Upper lobe of right lung (tissue), 1 donor: ENCODE results near the gene IL6R. TPM values are rescaled to one million over a fixed set of nuclear protein-coding genes. Genes with fewer than 3 reads are reported as not detected.

ENCODE experiments used
- ATAC-seq: fragments of 200-7000 bp; cut with Tn5 transposase; one replicate; pipeline ENCODE4 v1.9.1; 2020; ENCODE audit warnings: mild to moderate bottlenecking, moderate library complexity
- DNase-seq: peaks from one replicate; pipeline ENCODE4 v3.0.0-alpha.2; 2020
- H3K27ac ChIP-seq: fragments of 200-600 bp; one replicate; pipeline ENCODE4 v1.8.0; 2022
- H3K27me3 ChIP-seq: fragments of 200-600 bp; one replicate; pipeline ENCODE4 v1.8.0; 2022; ENCODE audit warnings: mild to moderate bottlenecking
- H3K36me3 ChIP-seq: fragments of 200-600 bp; one replicate; pipeline ENCODE4 v1.8.0; 2022
- H3K4me1 ChIP-seq: fragments of 200-600 bp; one replicate; pipeline ENCODE4 v1.8.0; 2022
- H3K4me3 ChIP-seq: fragments of 200-600 bp; one replicate; pipeline ENCODE4 v1.8.0; 2022; ENCODE audit warnings: mild to moderate bottlenecking
- H3K9me3 ChIP-seq: fragments of 200-600 bp; one replicate; pipeline ENCODE4 v1.8.0; 2022
- intact Hi-C: fragments of 100-400 bp; cut with DNase I; formaldehyde crosslinking; loops from one replicate; pipeline ENCODE4 v1.11.0; 2022
- total RNA-seq: library from RNA; stranded (reverse); fragmentation: NEBNext Ultra II Directional; extraction: Animal tissue kit (Norgen Biotek cat#: 25700); gene quantifications from one replicate; pipeline ENCODE4 v1.2.1, GENCODE V29; 2021
- TF ChIP-seq, protein P1 (sequence below): fragments of 200-600 bp; IDR thresholded peaks from one replicate; pipeline ENCODE4 v1.8.0; 2022; ENCODE audit warnings: antibody characterized with exemption
- donor health status: DM: no; HTN: yes; CAD: no; lungs with severe emphysema.

The IL6R gene
- total RNA-seq, 1 donor from 2014 or later = 60.2 TPM

GRCh38 chr1:154408174-154408777, 3.1 kb downstream of the IL6R start:
- TF ChIP-seq, protein P1, sequence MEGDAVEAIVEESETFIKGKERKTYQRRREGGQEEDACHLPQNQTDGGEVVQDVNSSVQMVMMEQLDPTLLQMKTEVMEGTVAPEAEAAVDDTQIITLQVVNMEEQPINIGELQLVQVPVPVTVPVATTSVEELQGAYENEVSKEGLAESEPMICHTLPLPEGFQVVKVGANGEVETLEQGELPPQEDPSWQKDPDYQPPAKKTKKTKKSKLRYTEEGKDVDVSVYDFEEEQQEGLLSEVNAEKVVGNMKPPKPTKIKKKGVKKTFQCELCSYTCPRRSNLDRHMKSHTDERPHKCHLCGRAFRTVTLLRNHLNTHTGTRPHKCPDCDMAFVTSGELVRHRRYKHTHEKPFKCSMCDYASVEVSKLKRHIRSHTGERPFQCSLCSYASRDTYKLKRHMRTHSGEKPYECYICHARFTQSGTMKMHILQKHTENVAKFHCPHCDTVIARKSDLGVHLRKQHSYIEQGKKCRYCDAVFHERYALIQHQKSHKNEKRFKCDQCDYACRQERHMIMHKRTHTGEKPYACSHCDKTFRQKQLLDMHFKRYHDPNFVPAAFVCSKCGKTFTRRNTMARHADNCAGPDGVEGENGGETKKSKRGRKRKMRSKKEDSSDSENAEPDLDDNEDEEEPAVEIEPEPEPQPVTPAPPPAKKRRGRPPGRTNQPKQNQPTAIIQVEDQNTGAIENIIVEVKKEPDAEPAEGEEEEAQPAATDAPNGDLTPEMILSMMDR = no peak
- intact Hi-C loops = no loop called here
- ATAC-seq = no peak
- peak; percentile 50 for DNase-seq
- peak overlapping the region; percentile 99 for H3K27ac ChIP-seq
- H3K4me1 ChIP-seq = peaks cover 63% of the 10 kb centered on the region
- H3K36me3 ChIP-seq = no peaks in the 10 kb centered on the region
- H3K9me3 ChIP-seq = no peaks in the 10 kb centered on the region
- no peaks in the 10 kb centered on the region for H3K27me3 ChIP-seq
- peak overlapping the region; percentile 72 for H3K4me3 ChIP-seq

GRCh38 chr1:154410185-154410827, 5.2 kb downstream of the IL6R start:
- Histone ChIP-seq H3K27ac (peak overlapping the region; percentile 9), H3K9me3 (no peaks in the 10 kb centered on the region), H3K36me3 (no peaks in the 10 kb centered on the region), H3K4me3 (no peak overlapping the region), H3K27me3 (no peaks in the 10 kb centered on the region), H3K4me1 (peaks cover 63% of the 10 kb centered on the region)
- ATAC-seq (no peak), DNase-seq (peak; percentile 46)
- intact Hi-C loops = no loop called here
- TF ChIP-seq, protein P1 = no peak

DNA sequence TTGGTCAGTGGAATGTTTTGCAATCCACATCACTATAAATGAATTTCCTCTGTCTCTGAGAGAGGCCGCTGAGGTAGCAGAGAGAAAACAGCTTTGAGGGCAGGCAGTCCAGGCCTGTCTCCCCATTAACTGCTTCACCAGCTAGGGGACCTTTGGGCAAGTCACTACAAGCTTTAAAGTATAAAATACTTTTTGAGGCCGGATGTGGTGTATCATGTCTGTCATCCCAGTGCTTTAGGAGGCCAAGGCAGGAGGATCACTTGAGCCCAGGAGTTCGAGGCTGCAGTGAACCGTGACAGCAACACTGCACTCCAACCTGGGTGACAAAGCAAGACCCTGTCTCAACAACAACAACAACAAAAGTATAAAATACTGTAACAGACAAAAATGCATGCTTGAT, 6.4 kb downstream of the IL6R start:
- no peaks in the 10 kb centered on the region for H3K9me3 ChIP-seq
- ATAC-seq (no peak), DNase-seq (no peak)
- H3K4me1 ChIP-seq = peaks cover 60% of the 10 kb centered on the region
- no peaks in the 10 kb centered on the region for H3K36me3 ChIP-seq
- H3K27me3 ChIP-seq = no peaks in the 10 kb centered on the region
- TF ChIP-seq, protein P1 = no peak
- H3K4me3 ChIP-seq = no peak overlapping the region
- H3K27ac ChIP-seq = no peak overlapping the region
- intact Hi-C loops = no loop called here

- TF ChIP-seq, protein P1 = no peak
- H3K9me3 ChIP-seq = no peaks in the 10 kb centered on the region
- ATAC-seq (no peak), DNase-seq (no peak)
- H3K4me3 ChIP-seq = no peak overlapping the region
- H3K27ac ChIP-seq = no peak overlapping the region
- no peaks in the 10 kb centered on the region for H3K27me3 ChIP-seq
- no peaks in the 10 kb centered on the region for H3K36me3 ChIP-seq
- intact Hi-C loops = no loop called here
- peaks cover 49% of the 10 kb centered on the region for H3K4me1 ChIP-seq
Measured at GRCh38 chr1:154413177-154413783, 8.1 kb downstream of the IL6R start.

DNA sequence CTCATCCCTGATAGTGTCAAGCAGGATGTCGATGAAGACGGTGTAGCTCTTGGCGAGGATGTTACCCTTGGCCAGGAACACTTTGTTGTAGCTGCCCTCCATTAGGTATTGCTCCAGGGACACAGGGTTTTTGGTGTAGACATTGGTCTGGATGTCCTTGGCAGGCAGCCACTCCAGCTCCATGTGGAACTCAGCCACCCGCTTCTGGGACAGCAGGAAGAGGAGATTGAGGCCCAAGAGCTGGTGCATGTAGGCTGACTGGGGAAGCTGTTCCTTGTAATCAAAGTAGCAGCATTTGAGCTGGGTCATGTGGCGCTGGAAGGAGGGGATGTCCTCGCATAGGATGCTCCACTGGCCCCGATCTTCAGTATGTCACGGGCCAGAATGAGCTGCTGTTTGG, 9.5 kb downstream of the IL6R start:
- peaks cover 52% of the 10 kb centered on the region for H3K4me1 ChIP-seq
- no peaks in the 10 kb centered on the region for H3K27me3 ChIP-seq
- no peaks in the 10 kb centered on the region for H3K36me3 ChIP-seq
- no peaks in the 10 kb centered on the region for H3K9me3 ChIP-seq
- H3K27ac ChIP-seq = no peak overlapping the region
- DNase-seq (no peak), ATAC-seq (no peak)
- TF ChIP-seq, protein P1 = no peak
- no peak overlapping the region for H3K4me3 ChIP-seq
- intact Hi-C loops = no loop called here
